ENCODE results near the gene ZNF488.

- TF ChIP-seq BMI1 (IDR thresholded peaks at IDR 0.05; ENCODE audit: borderline replicate concordance) (no peak), EZH2 (IDR thresholded peaks at IDR 0.05; ENCODE audit: borderline replicate concordance, control insufficient read depth, low read depth, low read length) (no peak), SREBF2 (IDR thresholded peaks at IDR 0.05; ENCODE audit: low read length) (no peak)
- TF ChIP-seq, protein P1, sequence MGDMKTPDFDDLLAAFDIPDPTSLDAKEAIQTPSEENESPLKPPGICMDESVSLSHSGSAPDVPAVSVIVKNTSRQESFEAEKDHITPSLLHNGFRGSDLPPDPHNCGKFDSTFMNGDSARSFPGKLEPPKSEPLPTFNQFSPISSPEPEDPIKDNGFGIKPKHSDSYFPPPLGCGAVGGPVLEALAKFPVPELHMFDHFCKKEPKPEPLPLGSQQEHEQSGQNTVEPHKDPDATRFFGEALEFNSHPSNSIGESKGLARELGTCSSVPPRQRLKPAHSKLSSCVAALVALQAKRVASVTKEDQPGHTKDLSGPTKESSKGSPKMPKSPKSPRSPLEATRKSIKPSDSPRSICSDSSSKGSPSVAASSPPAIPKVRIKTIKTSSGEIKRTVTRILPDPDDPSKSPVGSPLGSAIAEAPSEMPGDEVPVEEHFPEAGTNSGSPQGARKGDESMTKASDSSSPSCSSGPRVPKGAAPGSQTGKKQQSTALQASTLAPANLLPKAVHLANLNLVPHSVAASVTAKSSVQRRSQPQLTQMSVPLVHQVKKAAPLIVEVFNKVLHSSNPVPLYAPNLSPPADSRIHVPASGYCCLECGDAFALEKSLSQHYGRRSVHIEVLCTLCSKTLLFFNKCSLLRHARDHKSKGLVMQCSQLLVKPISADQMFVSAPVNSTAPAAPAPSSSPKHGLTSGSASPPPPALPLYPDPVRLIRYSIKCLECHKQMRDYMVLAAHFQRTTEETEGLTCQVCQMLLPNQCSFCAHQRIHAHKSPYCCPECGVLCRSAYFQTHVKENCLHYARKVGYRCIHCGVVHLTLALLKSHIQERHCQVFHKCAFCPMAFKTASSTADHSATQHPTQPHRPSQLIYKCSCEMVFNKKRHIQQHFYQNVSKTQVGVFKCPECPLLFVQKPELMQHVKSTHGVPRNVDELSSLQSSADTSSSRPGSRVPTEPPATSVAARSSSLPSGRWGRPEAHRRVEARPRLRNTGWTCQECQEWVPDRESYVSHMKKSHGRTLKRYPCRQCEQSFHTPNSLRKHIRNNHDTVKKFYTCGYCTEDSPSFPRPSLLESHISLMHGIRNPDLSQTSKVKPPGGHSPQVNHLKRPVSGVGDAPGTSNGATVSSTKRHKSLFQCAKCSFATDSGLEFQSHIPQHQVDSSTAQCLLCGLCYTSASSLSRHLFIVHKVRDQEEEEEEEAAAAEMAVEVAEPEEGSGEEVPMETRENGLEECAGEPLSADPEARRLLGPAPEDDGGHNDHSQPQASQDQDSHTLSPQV (IDR thresholded peaks at IDR 0.05), result no peak
- TF ChIP-seq, protein P2, sequence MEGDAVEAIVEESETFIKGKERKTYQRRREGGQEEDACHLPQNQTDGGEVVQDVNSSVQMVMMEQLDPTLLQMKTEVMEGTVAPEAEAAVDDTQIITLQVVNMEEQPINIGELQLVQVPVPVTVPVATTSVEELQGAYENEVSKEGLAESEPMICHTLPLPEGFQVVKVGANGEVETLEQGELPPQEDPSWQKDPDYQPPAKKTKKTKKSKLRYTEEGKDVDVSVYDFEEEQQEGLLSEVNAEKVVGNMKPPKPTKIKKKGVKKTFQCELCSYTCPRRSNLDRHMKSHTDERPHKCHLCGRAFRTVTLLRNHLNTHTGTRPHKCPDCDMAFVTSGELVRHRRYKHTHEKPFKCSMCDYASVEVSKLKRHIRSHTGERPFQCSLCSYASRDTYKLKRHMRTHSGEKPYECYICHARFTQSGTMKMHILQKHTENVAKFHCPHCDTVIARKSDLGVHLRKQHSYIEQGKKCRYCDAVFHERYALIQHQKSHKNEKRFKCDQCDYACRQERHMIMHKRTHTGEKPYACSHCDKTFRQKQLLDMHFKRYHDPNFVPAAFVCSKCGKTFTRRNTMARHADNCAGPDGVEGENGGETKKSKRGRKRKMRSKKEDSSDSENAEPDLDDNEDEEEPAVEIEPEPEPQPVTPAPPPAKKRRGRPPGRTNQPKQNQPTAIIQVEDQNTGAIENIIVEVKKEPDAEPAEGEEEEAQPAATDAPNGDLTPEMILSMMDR (IDR thresholded peaks at IDR 0.05 in 2 of 3, conservative IDR thresholded peaks at IDR 0.05 in 1 of 3; ENCODE audit: control insufficient read depth in 2 of 3, extremely low read depth in 1 of 3, insufficient read depth in 1 of 3, low read depth in 3 of 3, low read length in 3 of 3), result no peak
- TF ChIP-seq, protein P3, sequence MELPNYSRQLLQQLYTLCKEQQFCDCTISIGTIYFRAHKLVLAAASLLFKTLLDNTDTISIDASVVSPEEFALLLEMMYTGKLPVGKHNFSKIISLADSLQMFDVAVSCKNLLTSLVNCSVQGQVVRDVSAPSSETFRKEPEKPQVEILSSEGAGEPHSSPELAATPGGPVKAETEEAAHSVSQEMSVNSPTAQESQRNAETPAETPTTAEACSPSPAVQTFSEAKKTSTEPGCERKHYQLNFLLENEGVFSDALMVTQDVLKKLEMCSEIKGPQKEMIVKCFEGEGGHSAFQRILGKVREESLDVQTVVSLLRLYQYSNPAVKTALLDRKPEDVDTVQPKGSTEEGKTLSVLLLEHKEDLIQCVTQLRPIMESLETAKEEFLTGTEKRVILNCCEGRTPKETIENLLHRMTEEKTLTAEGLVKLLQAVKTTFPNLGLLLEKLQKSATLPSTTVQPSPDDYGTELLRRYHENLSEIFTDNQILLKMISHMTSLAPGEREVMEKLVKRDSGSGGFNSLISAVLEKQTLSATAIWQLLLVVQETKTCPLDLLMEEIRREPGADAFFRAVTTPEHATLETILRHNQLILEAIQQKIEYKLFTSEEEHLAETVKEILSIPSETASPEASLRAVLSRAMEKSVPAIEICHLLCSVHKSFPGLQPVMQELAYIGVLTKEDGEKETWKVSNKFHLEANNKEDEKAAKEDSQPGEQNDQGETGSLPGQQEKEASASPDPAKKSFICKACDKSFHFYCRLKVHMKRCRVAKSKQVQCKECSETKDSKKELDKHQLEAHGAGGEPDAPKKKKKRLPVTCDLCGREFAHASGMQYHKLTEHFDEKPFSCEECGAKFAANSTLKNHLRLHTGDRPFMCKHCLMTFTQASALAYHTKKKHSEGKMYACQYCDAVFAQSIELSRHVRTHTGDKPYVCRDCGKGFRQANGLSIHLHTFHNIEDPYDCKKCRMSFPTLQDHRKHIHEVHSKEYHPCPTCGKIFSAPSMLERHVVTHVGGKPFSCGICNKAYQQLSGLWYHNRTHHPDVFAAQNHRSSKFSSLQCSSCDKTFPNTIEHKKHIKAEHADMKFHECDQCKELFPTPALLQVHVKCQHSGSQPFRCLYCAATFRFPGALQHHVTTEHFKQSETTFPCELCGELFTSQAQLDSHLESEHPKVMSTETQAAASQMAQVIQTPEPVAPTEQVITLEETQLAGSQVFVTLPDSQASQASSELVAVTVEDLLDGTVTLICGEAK (IDR thresholded peaks at IDR 0.05; ENCODE audit: borderline replicate concordance), result no peak
Observed at GRCh38 chr10:47412177-47412730, 28.2 kb upstream of the ZNF488 start.
